GM06990 (cell line): ENCODE measurements around the gene SGMS2.

Source experiments
- DNase-seq: peaks from one replicate; pipeline ENCODE4 v3.0.0-alpha.2; 2011; ENCODE audit not compliant: insufficient read length; ENCODE audit errors: extremely low read depth
- H3K27me3 ChIP-seq: replicated peaks from 2 replicates; pipeline ENCODE4 v1.6.0; 2011; ENCODE audit warnings: low read length; ENCODE audit not compliant: control insufficient read depth, insufficient read depth
- H3K36me3 ChIP-seq: 2 replicates; pipeline ENCODE4 v1.5.1; 2011; ENCODE audit warnings: low read length; ENCODE audit not compliant: control insufficient read depth, insufficient read depth
- H3K4me3 ChIP-seq: replicated peaks from 2 replicates; pipeline ENCODE4 v1.5.1; 2011; ENCODE audit warnings: low read depth, mild to moderate bottlenecking, control low read depth, low read length
- CTCF ChIP-seq: IDR thresholded peaks from 2 replicates; pipeline ENCODE4 v1.5.1; 2011; ENCODE audit warnings: low read length, control low read depth, mild to moderate bottlenecking, inconsistent platforms; ENCODE audit not compliant: insufficient read depth, poor library complexity, severe bottlenecking

SGMS2 gene

GRCh38 chr4:107824350-107825071, at the start of gene SGMS2:
Gene SGMS2 (plus strand): TSS chr4:107824932. CDS start chr4:107895554, 70,622 bp downstream.
- peak; percentile 15 for DNase-seq
- no peaks in the 10 kb centered on the region for H3K36me3 ChIP-seq
- peak within 1 kb of the TSS; percentile 43 for H3K4me3 ChIP-seq
- no peak for TF ChIP-seq CTCF
- peaks cover 4% of the 10 kb centered on the region for H3K27me3 ChIP-seq

- TF ChIP-seq CTCF: no peak
- Histone ChIP-seq H3K4me3 (no peak overlapping the region), H3K36me3 (no peaks in the 10 kb centered on the region), H3K27me3 (no peaks in the 10 kb centered on the region)
- DNase-seq: no peak
Observed at GRCh38 chr4:107777890-107778289, 46.8 kb upstream of the SGMS2 start.

- H3K27me3 ChIP-seq: no peaks in the 10 kb centered on the region
- no peak for TF ChIP-seq CTCF
- no peak overlapping the region for H3K4me3 ChIP-seq
- DNase-seq: no peak
- no peaks in the 10 kb centered on the region for H3K36me3 ChIP-seq
Observed at GRCh38 chr4:107778784-107779530, 45.8 kb upstream of the SGMS2 start.

DNA sequence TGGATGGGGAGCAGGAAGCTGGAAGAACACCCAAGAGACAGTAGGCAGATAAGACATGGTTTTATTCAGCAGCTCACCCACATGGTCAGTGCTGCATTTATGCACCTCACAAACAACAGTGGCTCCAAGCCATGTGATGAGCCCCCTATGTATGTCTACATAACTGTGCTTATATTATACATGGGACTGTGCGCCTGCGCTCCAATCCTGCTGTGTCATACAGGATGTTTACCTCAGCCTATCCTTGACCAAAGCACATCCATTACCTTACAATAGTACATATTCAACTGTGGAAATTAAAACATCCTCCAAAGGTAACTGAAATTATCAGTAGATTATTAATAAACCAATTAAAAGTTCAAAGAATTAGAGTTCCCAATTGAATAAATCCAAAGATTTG, 44.1 kb upstream of the SGMS2 start:
- no peak for TF ChIP-seq CTCF
- no peaks in the 10 kb centered on the region for H3K36me3 ChIP-seq
- DNase-seq: no peak
- H3K4me3 ChIP-seq: no peak overlapping the region
- no peaks in the 10 kb centered on the region for H3K27me3 ChIP-seq

- Histone ChIP-seq H3K27me3 (no peaks in the 10 kb centered on the region), H3K4me3 (no peak overlapping the region)
- TF ChIP-seq CTCF: no peak
Observed at GRCh38 chr4:107791902-107792301, 32.8 kb upstream of the SGMS2 start.

GRCh38 chr4:107792711-107793110, 32.0 kb upstream of the SGMS2 start:
- DNase-seq: no peak
- no peaks in the 10 kb centered on the region for H3K27me3 ChIP-seq
- no peak for TF ChIP-seq CTCF
- no peak overlapping the region for H3K4me3 ChIP-seq
- H3K36me3 ChIP-seq: no peaks in the 10 kb centered on the region

More at GRCh38 chr4:107791902-107792301, 32.8 kb upstream of the SGMS2 start:
- H3K36me3 ChIP-seq: no peaks in the 10 kb centered on the region
- no peak for DNase-seq
